Small intestine (tissue), 7 donors: Measurements from ENCODE around the gene TAF7L. TPM values are rescaled to one million over a fixed set of nuclear protein-coding genes. Genes with fewer than 3 reads are reported as not detected.
A peak's percentile ranks its signal among the peaks of the same experiment; 100 is the strongest.

Experiments
- DNase-seq, 2 donors: peaks; one replicate each; pipeline versions ENCODE4 v3.0.0 to v3.0.0-alpha.2; 2013
- FAIRE-seq: peaks from 2 replicates; lab custom pipeline; 2012; peaks lifted over from hg19 to GRCh38; lab: Jason Lieb, UNC
- H3K27ac ChIP-seq, 3 donors: one replicate each; pipeline ENCODE4 v1.5.1; 2013; ENCODE audit warnings: low read length in 2 of 3, mild to moderate bottlenecking in 2 of 3, control low read depth in 1 of 3, inconsistent platforms in 1 of 3, low read depth in 1 of 3, moderate library complexity in 1 of 3
- H3K27me3 ChIP-seq, 3 donors: one replicate each; pipeline ENCODE4 v1.6.1; 2013; ENCODE audit warnings: low read length in 3 of 3, inconsistent platforms in 1 of 3; ENCODE audit not compliant: control insufficient read depth in 3 of 3, insufficient read depth in 3 of 3
- H3K36me3 ChIP-seq, 3 donors: one replicate each; pipeline ENCODE4 v1.6.1; 2013; ENCODE audit warnings: low read length in 3 of 3, inconsistent platforms in 1 of 3, low read depth in 1 of 3, mild to moderate bottlenecking in 1 of 3, moderate library complexity in 1 of 3; ENCODE audit not compliant: control insufficient read depth in 3 of 3, insufficient read depth in 2 of 3
- H3K4me1 ChIP-seq, 3 donors: one replicate each; pipeline ENCODE4 v1.6.1; 2013; ENCODE audit warnings: low read length in 2 of 3, inconsistent platforms in 1 of 3, low read depth in 1 of 3, mild to moderate bottlenecking in 1 of 3, moderate library complexity in 1 of 3; ENCODE audit not compliant: control insufficient read depth in 3 of 3, insufficient read depth in 2 of 3
- H3K4me3 ChIP-seq, 3 donors: one replicate each; pipeline ENCODE4 v1.5.1; 2013; ENCODE audit warnings: low read length in 3 of 3, control low read depth in 1 of 3, inconsistent platforms in 1 of 3, low read depth in 1 of 3, mild to moderate bottlenecking in 1 of 3, moderate library complexity in 1 of 3
- H3K9me3 ChIP-seq, 2 donors: one replicate each; pipeline ENCODE4 v1.6.1; 2013; ENCODE audit warnings: low read depth in 1 of 2, low read length in 1 of 2; ENCODE audit not compliant: control insufficient read depth in 2 of 2, insufficient read depth in 1 of 2
- WGBS, 3 donors: extraction: QIAGEN DNeasy Blood & Tissue Kit; methylation state at CpG; one replicate each; pipeline ENCODE4 v1.1.7; 2013; 5-methylcytosine and 5-hydroxymethylcytosine counted together
- polyA plus RNA-seq, 4 donors: library from polyadenylated mRNA; stranded (reverse) in 3 of 4; unstranded in 1 of 4; fragments of 200-250 nt in 3 of 4; fragments of 120-200 nt in 1 of 4; gene quantifications; one replicate each; pipeline versions ENCODE4 v1.2.1 to v1.2.3, GENCODE V29; 2013
- donor health status: healthy with polysubstance abuse.
- donor health status: control.
- donor health status: control.
- donor health status: Bipolar disorder and iron deficiency.
- donor health status: healthy.

TAF7L gene
- polyA plus RNA-seq, 4 donors: 0.03 to 0.12 TPM; not detected in 2

DNA sequence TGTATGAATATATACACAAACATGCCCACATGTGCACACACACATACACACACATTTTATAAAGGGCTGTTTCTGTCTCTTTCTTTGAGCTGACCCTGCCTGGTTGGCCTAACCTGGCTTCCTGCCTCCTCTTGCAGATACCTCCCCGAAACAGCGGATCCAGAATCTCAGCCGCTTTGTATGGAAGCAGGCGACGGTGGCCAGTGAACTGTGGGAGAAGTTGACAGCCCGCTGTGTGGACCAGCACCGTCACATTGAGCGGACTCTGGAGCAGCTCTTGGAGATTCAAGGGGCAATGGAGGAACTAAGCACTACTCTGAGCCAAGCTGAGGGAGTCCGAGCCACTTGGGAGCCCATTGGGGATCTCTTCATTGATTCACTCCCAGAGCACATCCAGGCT is 49.6 kb downstream of the TAF7L start:
- DNase-seq (no peak), FAIRE-seq (no peak)
- H3K36me3 ChIP-seq: no peaks in the 10 kb centered on the region
- H3K9me3 ChIP-seq: no peaks in the 10 kb centered on the region
- no peak overlapping the region for H3K4me3 ChIP-seq
- no peak overlapping the region for H3K27ac ChIP-seq
- no peaks in the 10 kb centered on the region for H3K4me1 ChIP-seq
- WGBS, 3 donors: 91 to 96% (median 92%) methylated on average over 9 of the region's 9 CpGs
- no peaks in the 10 kb centered on the region for H3K27me3 ChIP-seq

DNA sequence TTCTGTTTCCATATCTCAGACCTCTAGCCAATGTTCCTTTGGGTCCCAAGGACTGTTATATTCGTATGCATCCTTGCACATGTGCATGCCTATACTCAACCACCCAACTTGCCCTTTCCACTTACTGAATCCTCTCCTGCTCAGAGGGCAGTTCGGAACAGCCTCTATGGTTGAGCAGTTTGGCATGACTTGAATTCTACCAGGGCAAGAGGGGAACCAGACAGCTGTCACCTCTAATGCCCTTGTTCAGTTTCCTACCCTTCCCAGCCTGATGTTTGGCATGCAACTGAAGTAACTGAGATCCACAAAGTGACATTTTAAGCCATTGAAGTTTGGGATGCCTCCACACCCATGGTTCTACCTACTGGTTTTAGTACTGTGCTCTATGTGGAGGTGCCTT is 54.1 kb downstream of the TAF7L start:
- FAIRE-seq: no peak

DNA sequence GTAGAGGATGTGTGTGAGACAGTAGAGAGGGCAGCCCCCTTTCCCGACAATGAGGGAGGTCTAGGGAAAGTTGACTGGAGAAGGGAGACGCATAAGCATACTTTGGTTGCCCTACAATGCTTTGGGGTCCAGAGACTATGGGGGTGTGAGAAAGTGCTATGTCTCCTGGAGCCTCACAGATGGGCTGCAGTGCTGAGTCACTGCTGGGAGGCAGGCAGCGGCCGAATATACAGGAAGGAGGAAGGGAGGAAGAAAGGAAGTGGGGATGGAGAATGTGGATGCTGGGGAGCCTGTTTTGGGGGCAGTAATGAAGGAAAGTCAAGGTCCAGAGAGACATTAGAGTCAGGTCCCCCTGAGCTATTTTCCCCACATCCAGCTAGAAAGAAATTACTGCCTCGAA is 58.8 kb downstream of the TAF7L start:
- no peak for FAIRE-seq

More for the DNA sequence above, 54.1 kb downstream of the TAF7L start:
- Histone ChIP-seq H3K36me3 (no peaks in the 10 kb centered on the region), H3K27me3 (no peaks in the 10 kb centered on the region), H3K4me1 (no peaks in the 10 kb centered on the region), H3K9me3 (no peaks in the 10 kb centered on the region), H3K4me3 (no peak overlapping the region), H3K27ac (no peak overlapping the region)
- DNase-seq: no peak
- 24 to 87% (median 74%) methylated on average over 2 of the region's 2 CpGs for WGBS, 3 donors

DNA sequence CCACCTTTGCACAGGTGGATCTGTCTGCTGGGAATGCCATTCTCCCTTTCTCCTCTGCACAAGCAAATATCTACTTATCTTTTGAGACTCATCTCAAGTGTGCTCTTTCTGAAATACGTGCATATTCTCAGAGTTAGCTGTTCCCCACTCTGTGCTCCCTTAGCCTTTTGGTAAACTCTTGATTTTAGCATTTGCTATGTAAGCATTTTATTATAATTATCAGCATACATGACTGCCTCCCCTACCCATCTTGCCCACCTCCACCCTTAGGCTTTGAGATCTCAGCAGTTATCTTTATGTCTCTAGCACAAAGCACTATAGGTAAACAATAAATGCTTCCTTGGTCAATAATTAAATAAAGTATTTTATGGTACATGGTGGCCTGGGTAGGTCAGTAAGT is 60.1 kb downstream of the TAF7L start:
- Histone ChIP-seq H3K4me1 (no peaks in the 10 kb centered on the region), H3K27ac (no peak overlapping the region), H3K9me3 (no peaks in the 10 kb centered on the region), H3K36me3 (no peaks in the 10 kb centered on the region), H3K27me3 (no peaks in the 10 kb centered on the region), H3K4me3 (no peak overlapping the region)
- no peak for DNase-seq
- WGBS, 3 donors: 50 to 86% (median 75%) methylated on average over 1 of the region's 1 CpG
- FAIRE-seq: no peak

More for the DNA sequence above, 58.8 kb downstream of the TAF7L start:
- Histone ChIP-seq H3K4me1 (no peaks in the 10 kb centered on the region), H3K27me3 (no peaks in the 10 kb centered on the region), H3K4me3 (no peak overlapping the region), H3K9me3 (no peaks in the 10 kb centered on the region), H3K27ac (no peak overlapping the region), H3K36me3 (no peaks in the 10 kb centered on the region)
- DNase-seq: no peak
- WGBS, 3 donors: 87 to 94% (median 89%) methylated on average over 5 of the region's 5 CpGs

DNA sequence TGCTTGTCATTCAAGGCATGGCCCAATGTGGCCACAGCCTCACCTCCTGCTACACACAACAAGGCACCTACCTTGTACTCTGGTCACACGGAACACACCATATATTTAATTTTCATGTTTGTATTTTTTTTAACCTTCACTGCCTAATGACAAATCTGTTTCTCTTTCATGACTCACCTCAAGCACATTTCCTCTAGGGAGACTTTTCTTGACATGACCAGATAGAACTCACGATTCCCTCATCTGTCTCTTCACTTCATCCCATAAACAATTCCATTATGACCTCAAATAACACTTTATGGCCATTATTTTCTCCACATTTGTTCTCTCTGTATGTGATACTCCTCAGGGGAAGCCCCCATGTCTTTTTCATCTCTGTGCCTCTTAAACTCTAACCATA is 60.5 kb downstream of the TAF7L start:
- 82 to 92% (median 87%) methylated on average over 2 of the region's 2 CpGs for WGBS, 3 donors
- no peak overlapping the region for H3K4me3 ChIP-seq
- FAIRE-seq (no peak), DNase-seq (no peak)
- H3K27ac ChIP-seq: no peak overlapping the region
- H3K9me3 ChIP-seq: no peaks in the 10 kb centered on the region
- H3K27me3 ChIP-seq: no peaks in the 10 kb centered on the region
- no peaks in the 10 kb centered on the region for H3K36me3 ChIP-seq
- no peaks in the 10 kb centered on the region for H3K4me1 ChIP-seq

DNA sequence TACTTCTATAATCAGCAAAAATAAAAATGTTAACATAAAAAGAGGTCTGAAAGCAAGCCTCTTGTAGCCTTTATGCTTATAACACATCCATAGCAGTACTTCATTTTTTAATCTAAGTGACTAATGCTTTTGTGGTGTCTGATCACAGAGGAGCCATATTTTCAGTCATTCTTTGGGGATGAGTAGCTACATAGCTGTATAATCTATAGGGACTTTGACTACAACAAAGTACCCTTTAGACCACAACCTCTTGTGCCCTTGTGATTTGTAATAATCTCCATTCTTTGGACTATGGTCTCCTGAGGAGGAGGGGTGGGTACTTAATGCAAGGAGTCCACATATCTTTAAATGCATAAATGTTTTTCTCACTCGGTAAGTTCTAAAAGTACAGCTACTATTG is 62.0 kb downstream of the TAF7L start:
- H3K4me1 ChIP-seq: no peaks in the 10 kb centered on the region
- H3K9me3 ChIP-seq: no peaks in the 10 kb centered on the region
- no peak overlapping the region for H3K4me3 ChIP-seq
- no peak overlapping the region for H3K27ac ChIP-seq
- H3K36me3 ChIP-seq: no peaks in the 10 kb centered on the region
- H3K27me3 ChIP-seq: no peaks in the 10 kb centered on the region
- WGBS, 3 donors: 62 to 80% (median 67%) methylated on average over 1 of the region's 1 CpG
- DNase-seq (peak in 1 of 2 donors; percentile 48), FAIRE-seq (no peak)

DNA sequence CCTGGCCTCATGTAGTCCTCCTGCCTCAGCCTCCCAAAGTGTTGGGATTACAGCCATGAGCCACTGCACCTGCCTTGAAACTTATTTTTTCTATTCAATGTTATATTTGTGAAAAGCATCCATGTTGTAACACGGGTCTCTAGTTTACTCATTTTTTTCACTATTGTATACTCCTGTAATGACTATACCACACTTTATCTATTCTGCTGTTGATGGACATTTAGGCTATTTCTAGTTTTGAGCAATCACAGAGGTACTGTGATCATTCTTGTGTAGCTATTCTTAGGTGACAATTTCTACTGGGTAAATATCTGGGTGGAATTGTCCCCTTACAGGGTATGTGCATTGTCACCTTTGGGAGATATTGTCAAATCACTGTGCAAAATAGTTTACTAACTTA is 67.9 kb downstream of the TAF7L start:
- Histone ChIP-seq H3K4me1 (no peaks in the 10 kb centered on the region), H3K9me3 (no peaks in the 10 kb centered on the region), H3K36me3 (no peaks in the 10 kb centered on the region), H3K27ac (no peak overlapping the region), H3K27me3 (no peaks in the 10 kb centered on the region), H3K4me3 (no peak overlapping the region)
- DNase-seq (no peak), FAIRE-seq (no peak)
- WGBS, 3 donors: 52 to 75% (median 74%) methylated on average over 1 of the region's 1 CpG

DNA sequence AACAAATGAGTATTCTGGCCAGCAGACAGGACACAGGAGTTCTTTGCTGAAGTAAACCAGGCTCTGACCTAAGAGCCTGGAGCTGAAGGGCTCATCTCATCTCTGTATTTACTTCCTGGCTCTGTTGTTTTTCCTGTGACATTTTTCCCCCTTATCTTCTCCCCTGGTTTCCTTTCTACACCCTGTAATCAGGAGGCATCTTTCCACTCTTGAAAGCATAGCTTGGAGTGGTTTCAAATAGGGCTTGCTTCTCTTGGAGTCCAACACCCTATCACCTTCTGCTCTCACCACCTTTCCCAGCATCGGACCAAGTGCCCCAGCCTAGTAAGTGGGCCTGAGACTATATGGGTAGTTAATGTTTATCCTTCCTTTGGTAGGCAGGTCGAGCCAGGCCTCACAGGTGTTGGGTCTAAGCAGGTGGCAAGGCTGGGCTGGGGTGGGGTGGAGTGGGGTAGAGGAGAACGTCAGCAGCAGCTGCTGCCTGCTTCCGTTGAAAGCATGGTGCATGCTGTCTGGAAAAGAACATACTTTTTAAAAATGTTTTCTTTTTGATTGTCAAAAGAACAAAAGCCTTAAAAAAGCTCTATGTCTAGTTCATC is 70.4 kb downstream of the TAF7L start:
- DNase-seq: peak; percentile 39 to 50
- no peaks in the 10 kb centered on the region for H3K9me3 ChIP-seq
- H3K27me3 ChIP-seq: no peaks in the 10 kb centered on the region
- FAIRE-seq: no peak
- H3K27ac ChIP-seq: peak overlapping the region in 1 of 3 donors; percentile 48
- no peaks in the 10 kb centered on the region for H3K36me3 ChIP-seq
- WGBS, 3 donors: 23 to 39% (median 30%) methylated on average over 4 of the region's 4 CpGs
- no peaks in the 10 kb centered on the region for H3K4me1 ChIP-seq
- no peak overlapping the region for H3K4me3 ChIP-seq

DNA sequence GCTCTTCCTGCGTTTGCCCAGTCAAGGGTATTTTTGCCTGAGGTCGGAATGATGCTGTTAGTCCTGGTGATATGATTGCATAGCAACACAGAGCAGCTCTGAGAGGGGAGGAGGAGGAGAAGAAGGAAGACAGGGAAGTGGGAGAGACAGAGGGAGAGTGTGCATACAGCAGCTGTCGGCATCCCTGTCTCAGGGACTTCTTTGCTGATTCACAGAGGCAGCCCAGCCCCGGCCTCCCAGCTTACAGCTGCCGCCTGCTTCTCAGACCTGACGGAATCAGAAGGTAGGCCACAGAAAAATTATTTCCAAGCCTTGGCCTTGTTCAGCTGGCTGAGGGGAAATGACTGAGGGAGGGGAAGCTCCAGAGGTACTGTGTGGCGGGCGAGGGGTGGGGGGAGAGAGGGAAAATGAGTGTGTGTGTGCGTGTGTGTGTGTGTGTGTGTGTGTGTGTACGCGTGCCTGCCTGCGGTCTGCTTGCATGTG is 71.2 kb downstream of the TAF7L start:
- H3K27ac ChIP-seq: no peak overlapping the region
- DNase-seq: no peak

More for the DNA sequence above, 71.2 kb downstream of the TAF7L start:
- H3K9me3 ChIP-seq: no peaks in the 10 kb centered on the region
- peak overlapping the region in 1 of 3 donors; percentile 19 for H3K4me3 ChIP-seq
- no peaks in the 10 kb centered on the region for H3K27me3 ChIP-seq
- no peak for FAIRE-seq
- H3K4me1 ChIP-seq: no peaks in the 10 kb centered on the region
- H3K36me3 ChIP-seq: no peaks in the 10 kb centered on the region
- 46 to 79% (median 71%) methylated on average over 11 to 12 of the region's 12 CpGs for WGBS, 3 donors
